Suprapubic skin (tissue), 4 donors: ENCODE results near the gene RPN2. TPM values are rescaled to one million over a fixed set of nuclear protein-coding genes. Genes with fewer than 3 reads are reported as not detected.

Source experiments
- DNase-seq, 2 donors: peaks; one replicate each; pipeline ENCODE4 v3.0.0-alpha.2; 2019; ENCODE audit warnings: low spot score in 2 of 2
- H3K27ac ChIP-seq: fragments of 200-600 bp; sonication (generic); one replicate; pipeline ENCODE4 v1.5.1; 2019
- H3K27me3 ChIP-seq: fragments of 200-600 bp; sonication (generic); one replicate; pipeline ENCODE4 v1.5.1; 2019
- H3K36me3 ChIP-seq: fragments of 200-600 bp; sonication (generic); one replicate; pipeline ENCODE4 v1.5.1; 2019
- H3K4me1 ChIP-seq: fragments of 200-600 bp; sonication (generic); one replicate; pipeline ENCODE4 v1.5.1; 2019
- H3K4me3 ChIP-seq: fragments of 200-600 bp; sonication (generic); one replicate; pipeline ENCODE4 v1.5.1; 2019; ENCODE audit warnings: mild to moderate bottlenecking
- H3K9me3 ChIP-seq: fragments of 200-600 bp; sonication (generic); one replicate; pipeline ENCODE4 v1.5.1; 2019
- EP300 ChIP-seq: sonication (generic); formaldehyde crosslinking; IDR thresholded peaks from one replicate; pipeline ENCODE4 v1.6.1; 2017; ENCODE audit warnings: antibody characterized with exemption
- POLR2A ChIP-seq, 2 donors: fragments of 450-650 bp; IDR thresholded peaks; one replicate each; pipeline ENCODE4 v1.6.1; 2017; ENCODE audit warnings: antibody characterized with exemption in 2 of 2, mild to moderate bottlenecking in 2 of 2, moderate library complexity in 2 of 2
- POLR2AphosphoS5 ChIP-seq, 3 donors: sonication (generic); formaldehyde crosslinking; IDR thresholded peaks; one replicate each; pipeline ENCODE4 v1.6.1; 2017; ENCODE audit warnings: antibody characterized with exemption in 3 of 3
- WGBS: methylation state at CpG from one replicate; pipeline ENCODE4 v1.1.5; 2018; 5-methylcytosine and 5-hydroxymethylcytosine counted together
- total RNA-seq, 4 donors: library from RNA; depleted of rRNA; stranded (reverse); fragments of >200 nt; gene quantifications; one replicate each; pipeline ENCODE4 v1.1.0, GENCODE V29; 2016
- TF ChIP-seq, protein P1 (sequence below), 2 donors: fragments of 200-600 bp in 1 of 2; fragments of 450-650 bp in 1 of 2; sonication (generic) in 1 of 2; IDR thresholded peaks; one replicate each; pipeline ENCODE4 v1.5.1; 2016 to 2019; ENCODE audit warnings: antibody characterized with exemption in 2 of 2, mild to moderate bottlenecking in 1 of 2, moderate library complexity in 1 of 2

Gene RPN2
- total RNA-seq, 4 donors from 2014 or later, result 71.9 to 138 (median 132) TPM

DNA sequence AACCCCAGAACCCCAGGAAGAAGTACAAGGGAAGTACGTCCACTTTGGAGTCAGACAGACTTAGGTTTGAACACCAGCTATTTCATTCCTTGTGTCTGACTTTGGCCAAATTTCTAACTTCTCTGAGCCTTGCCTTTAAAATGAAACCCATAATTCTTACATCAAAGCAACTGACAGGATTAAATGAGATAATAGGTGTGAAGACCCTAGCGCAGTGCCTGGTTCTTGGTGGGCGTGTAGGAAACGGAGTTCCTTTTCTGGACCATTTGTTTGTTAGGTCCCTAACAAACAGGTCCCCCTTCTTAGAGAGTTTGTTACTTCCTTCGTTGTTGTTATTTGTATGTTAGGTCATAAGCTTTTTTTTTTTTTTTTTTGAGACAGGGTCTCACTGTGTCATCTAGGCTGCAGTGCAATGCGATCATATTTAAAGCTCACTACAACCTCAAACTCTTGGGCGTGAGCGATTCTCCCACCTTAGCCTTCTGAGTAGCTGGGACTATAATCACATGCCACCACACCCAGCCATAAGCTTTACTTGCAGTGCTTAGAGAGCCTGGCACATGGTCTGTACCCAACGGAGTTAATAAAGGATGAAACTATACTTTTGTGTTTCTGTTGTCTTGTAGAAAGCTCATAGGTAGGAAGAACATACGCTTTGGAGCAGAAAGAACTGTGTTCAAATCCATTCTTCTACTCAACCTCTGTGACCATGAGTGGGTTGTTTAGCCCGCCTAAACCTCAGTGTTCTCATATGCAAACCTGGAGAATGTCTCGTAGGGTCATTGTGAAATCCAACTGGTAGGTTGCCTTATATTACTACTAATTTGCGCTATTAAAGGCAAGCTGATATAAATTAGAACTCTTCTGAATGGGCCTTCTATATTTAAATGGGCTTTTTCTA is 22.0 kb downstream of the RPN2 start:
- Histone ChIP-seq H3K9me3 (no peaks in the 10 kb centered on the region), H3K27me3 (no peaks in the 10 kb centered on the region), H3K4me3 (no peak overlapping the region), H3K27ac (peak overlapping the region; percentile 37), H3K4me1 (peaks cover 16% of the 10 kb centered on the region), H3K36me3 (peaks cover 51% of the 10 kb centered on the region)
- TF ChIP-seq EP300 (no peak), POLR2A (IDR thresholded peaks at IDR 0.05) (no peak), POLR2AphosphoS5 (IDR thresholded peaks at IDR 0.05) (no peak)
- TF ChIP-seq, protein P1, sequence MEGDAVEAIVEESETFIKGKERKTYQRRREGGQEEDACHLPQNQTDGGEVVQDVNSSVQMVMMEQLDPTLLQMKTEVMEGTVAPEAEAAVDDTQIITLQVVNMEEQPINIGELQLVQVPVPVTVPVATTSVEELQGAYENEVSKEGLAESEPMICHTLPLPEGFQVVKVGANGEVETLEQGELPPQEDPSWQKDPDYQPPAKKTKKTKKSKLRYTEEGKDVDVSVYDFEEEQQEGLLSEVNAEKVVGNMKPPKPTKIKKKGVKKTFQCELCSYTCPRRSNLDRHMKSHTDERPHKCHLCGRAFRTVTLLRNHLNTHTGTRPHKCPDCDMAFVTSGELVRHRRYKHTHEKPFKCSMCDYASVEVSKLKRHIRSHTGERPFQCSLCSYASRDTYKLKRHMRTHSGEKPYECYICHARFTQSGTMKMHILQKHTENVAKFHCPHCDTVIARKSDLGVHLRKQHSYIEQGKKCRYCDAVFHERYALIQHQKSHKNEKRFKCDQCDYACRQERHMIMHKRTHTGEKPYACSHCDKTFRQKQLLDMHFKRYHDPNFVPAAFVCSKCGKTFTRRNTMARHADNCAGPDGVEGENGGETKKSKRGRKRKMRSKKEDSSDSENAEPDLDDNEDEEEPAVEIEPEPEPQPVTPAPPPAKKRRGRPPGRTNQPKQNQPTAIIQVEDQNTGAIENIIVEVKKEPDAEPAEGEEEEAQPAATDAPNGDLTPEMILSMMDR (IDR thresholded peaks at IDR 0.05), result no peak
- 91% methylated on average over 13 of the region's 13 CpGs for WGBS
- no peak for DNase-seq

DNA sequence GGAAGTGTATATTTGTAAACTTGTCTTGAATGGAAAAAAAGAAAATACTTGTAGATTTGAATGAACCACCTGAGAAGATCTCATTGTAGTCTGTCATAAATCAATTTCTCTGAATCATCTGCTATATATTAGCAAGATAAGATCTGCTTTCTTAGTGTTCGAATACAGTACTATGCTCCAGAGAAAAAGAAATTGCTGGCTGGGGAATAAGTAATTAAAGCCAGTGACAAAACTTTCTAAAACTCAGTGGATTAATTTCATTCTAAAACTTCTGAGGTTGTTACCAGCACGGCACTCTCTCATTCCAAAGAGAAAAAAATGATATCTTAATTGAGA is 22.7 kb downstream of the RPN2 start:
- Histone ChIP-seq H3K4me1 (peaks cover 16% of the 10 kb centered on the region), H3K27ac (peak overlapping the region; percentile 37), H3K4me3 (no peak overlapping the region), H3K27me3 (no peaks in the 10 kb centered on the region), H3K36me3 (peaks cover 55% of the 10 kb centered on the region), H3K9me3 (no peaks in the 10 kb centered on the region)
- 62% methylated on average over 2 of the region's 2 CpGs for WGBS
- TF ChIP-seq POLR2A (IDR thresholded peaks at IDR 0.05), result no peak
- TF ChIP-seq POLR2AphosphoS5 (IDR thresholded peaks at IDR 0.05), result no peak
- no peak for TF ChIP-seq EP300
- TF ChIP-seq, protein P1 (IDR thresholded peaks at IDR 0.05), result no peak
- DNase-seq, result no peak

DNA sequence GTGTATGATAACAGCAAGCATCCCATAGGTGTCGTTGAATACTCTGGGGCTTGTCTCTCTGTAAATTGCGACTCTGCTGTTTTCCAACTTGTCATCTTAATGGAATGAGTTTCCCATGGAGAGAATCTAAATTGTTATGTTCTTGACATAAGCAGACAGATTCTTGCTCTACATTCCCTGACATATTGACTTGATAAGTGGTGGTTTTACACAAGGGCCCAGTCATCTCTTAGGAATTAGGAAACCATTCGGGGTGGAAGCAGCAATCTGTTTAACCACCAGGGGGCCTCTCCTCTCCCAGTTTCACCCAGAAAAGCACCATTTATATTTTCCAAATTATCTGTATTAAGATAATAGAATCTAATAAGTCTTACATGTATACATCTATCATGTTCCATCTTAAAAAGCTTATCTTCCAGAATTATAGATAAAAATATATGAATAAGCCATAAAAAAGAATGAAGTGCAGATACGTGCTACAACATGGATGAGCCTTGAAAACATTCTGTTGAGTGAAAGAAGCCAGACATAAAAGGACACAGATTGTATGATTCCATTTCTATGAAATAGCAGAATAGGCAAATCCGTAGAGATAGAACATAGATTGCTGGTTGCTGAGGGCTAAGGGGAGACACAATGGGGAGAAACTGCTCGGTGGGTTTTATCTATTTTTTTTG is 23.3 kb downstream of the RPN2 start:
- WGBS, result 60% methylated on average over 6 of the region's 6 CpGs
- Histone ChIP-seq H3K4me3 (no peak overlapping the region), H3K36me3 (peaks cover 61% of the 10 kb centered on the region), H3K27me3 (no peaks in the 10 kb centered on the region), H3K4me1 (peaks cover 16% of the 10 kb centered on the region), H3K9me3 (no peaks in the 10 kb centered on the region), H3K27ac (peak overlapping the region; percentile 37)
- TF ChIP-seq POLR2A (IDR thresholded peaks at IDR 0.05) (no peak), EP300 (no peak), POLR2AphosphoS5 (IDR thresholded peaks at IDR 0.05) (peak in 2 of 3 donors; percentile 15 to 44)
- TF ChIP-seq, protein P1 (IDR thresholded peaks at IDR 0.05), result peak; percentile 66 to 85
- no peak for DNase-seq

DNA sequence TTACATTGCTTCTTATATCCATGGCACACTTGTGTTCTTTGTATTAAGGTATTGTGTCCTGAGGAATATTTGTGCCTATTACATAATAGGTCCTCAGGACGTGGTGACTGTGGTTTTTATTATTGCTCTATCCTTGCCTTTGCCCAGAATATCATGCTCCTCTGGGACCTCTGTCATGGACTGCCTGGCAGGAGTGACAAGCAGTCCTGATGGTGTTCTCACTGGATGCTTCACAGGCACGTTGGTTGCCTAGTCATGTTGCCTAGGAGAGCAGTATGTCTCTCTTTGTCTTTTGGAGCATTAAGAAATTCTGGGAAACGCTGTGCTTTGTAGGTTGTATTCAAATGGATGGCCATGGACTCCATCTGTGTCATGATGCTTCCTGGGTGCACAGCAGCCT is 24.9 kb downstream of the RPN2 start:
- TF ChIP-seq EP300, result no peak
- TF ChIP-seq, protein P1 (IDR thresholded peaks at IDR 0.05), result no peak
- TF ChIP-seq POLR2A (IDR thresholded peaks at IDR 0.05), result no peak
- no peak for TF ChIP-seq POLR2AphosphoS5 (IDR thresholded peaks at IDR 0.05)
- H3K27me3 ChIP-seq, result no peaks in the 10 kb centered on the region
- H3K4me1 ChIP-seq, result peaks cover 14% of the 10 kb centered on the region
- no peak overlapping the region for H3K27ac ChIP-seq
- DNase-seq, result no peak
- peaks cover 73% of the 10 kb centered on the region for H3K36me3 ChIP-seq
- WGBS, result 61% methylated on average over 3 of the region's 3 CpGs
- no peaks in the 10 kb centered on the region for H3K9me3 ChIP-seq
- H3K4me3 ChIP-seq, result no peak overlapping the region

DNA sequence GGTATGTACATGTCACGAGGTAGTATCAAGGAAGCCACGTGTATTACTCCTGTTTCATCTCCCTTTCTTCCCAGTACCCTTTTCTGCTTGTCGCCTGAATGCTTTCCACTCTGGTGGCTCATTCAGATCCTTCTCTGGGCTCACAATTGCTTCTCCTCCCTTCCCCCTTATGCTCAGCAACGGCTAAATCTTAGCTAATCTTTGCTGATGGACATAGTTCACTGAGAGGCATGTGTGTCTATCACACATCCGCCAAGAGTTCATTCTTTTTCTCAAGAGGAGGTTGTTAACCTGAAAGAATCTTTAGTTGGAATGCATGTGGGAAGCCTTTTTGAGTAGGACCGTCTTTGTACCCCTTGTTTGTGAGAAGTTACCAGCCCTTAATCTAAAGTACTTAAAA is 26.0 kb downstream of the RPN2 start:
- WGBS, result 88% methylated on average over 6 of the region's 6 CpGs
- Histone ChIP-seq H3K36me3 (peaks cover 72% of the 10 kb centered on the region), H3K27ac (no peak overlapping the region)

More for the DNA sequence above, 26.0 kb downstream of the RPN2 start:
- H3K9me3 ChIP-seq, result no peaks in the 10 kb centered on the region
- TF ChIP-seq EP300 (no peak), POLR2A (IDR thresholded peaks at IDR 0.05) (no peak), POLR2AphosphoS5 (IDR thresholded peaks at IDR 0.05) (no peak)
- TF ChIP-seq, protein P1 (IDR thresholded peaks at IDR 0.05), result no peak
- no peaks in the 10 kb centered on the region for H3K27me3 ChIP-seq
- H3K4me1 ChIP-seq, result peaks cover 9% of the 10 kb centered on the region
- no peak for DNase-seq
- H3K4me3 ChIP-seq, result no peak overlapping the region
